T-helper 17 cell (primary cell): ENCODE data around the gene TBL1XR1. TPM values are rescaled to one million over a fixed set of nuclear protein-coding genes. Genes with fewer than 3 reads are reported as not detected.

Experiments used
- ATAC-seq: fragments of 150-1000 bp; cut with Tn5 transposase; 2 replicates; pipeline ENCODE4 v1.10.0; 2021; ENCODE audit warnings: mild to moderate bottlenecking, moderate library complexity
- DNase-seq, 3 donors: peaks; one replicate each; pipeline versions ENCODE4 v3.0.0 to v3.0.0-alpha.2; 2020 to 2021
- H3K9me3 ChIP-seq: one replicate; pipeline ENCODE4 v1.7.0; 2013; ENCODE audit warnings: low read length, mild to moderate bottlenecking; ENCODE audit not compliant: control insufficient read depth, poor library complexity, severe bottlenecking
- H3K27ac Mint-ChIP-seq: one replicate; pipeline ENCODE4 v1.8.0; 2022; ENCODE audit warnings: mild to moderate bottlenecking, moderate library complexity, mixed read lengths
- H3K27me3 Mint-ChIP-seq: one replicate; pipeline ENCODE4 v1.8.0; 2022; ENCODE audit warnings: mixed read lengths
- H3K36me3 Mint-ChIP-seq: one replicate; pipeline ENCODE4 v1.8.0; 2022; ENCODE audit warnings: low read depth, mixed read lengths
- H3K4me1 Mint-ChIP-seq: one replicate; pipeline ENCODE4 v1.8.0; 2022; ENCODE audit warnings: mild to moderate bottlenecking, mixed read lengths
- H3K4me3 Mint-ChIP-seq: one replicate; pipeline ENCODE4 v1.8.0; 2022; ENCODE audit warnings: mild to moderate bottlenecking, moderate library complexity, mixed read lengths
- total RNA-seq, 4 donors: library from RNA in 2 of 4; stranded (reverse) in 2 of 4; gene quantifications; one replicate each; pipeline ENCODE4 v1.2.3 and lab custom pipeline; 2022 to 2026

Gene TBL1XR1
- total RNA-seq, 2 donors from 2014 or later: 115 to 136 TPM

- no peak for ATAC-seq
- H3K9me3 ChIP-seq: no peaks in the 10 kb centered on the region
- Mint-ChIP-seq H3K27ac (peak overlapping the region; percentile 69), H3K4me3 (no peak overlapping the region), H3K36me3 (peaks cover 2% of the 10 kb centered on the region), H3K4me1 (peaks cover 37% of the 10 kb centered on the region), H3K27me3 (no peaks in the 10 kb centered on the region)
- no peak for DNase-seq
Observed at GRCh38 chr3:177065285-177066033, 131.8 kb downstream of the TBL1XR1 start.

GRCh38 chr3:177062052-177062732 is 135.1 kb downstream of the TBL1XR1 start:
- H3K9me3 ChIP-seq: no peaks in the 10 kb centered on the region
- no peak overlapping the region for H3K4me3 Mint-ChIP-seq
- peaks cover 2% of the 10 kb centered on the region for H3K36me3 Mint-ChIP-seq
- DNase-seq: no peak
- no peak overlapping the region for H3K27ac Mint-ChIP-seq
- H3K4me1 Mint-ChIP-seq: peaks cover 20% of the 10 kb centered on the region
- ATAC-seq: no peak
- H3K27me3 Mint-ChIP-seq: no peaks in the 10 kb centered on the region

GRCh38 chr3:177061369-177061768 is 135.9 kb downstream of the TBL1XR1 start:
- ATAC-seq (no peak), DNase-seq (no peak)
- no peaks in the 10 kb centered on the region for H3K27me3 Mint-ChIP-seq
- H3K27ac Mint-ChIP-seq: no peak overlapping the region
- peaks cover 17% of the 10 kb centered on the region for H3K4me1 Mint-ChIP-seq
- no peak overlapping the region for H3K4me3 Mint-ChIP-seq
- H3K9me3 ChIP-seq: no peaks in the 10 kb centered on the region
- peaks cover 2% of the 10 kb centered on the region for H3K36me3 Mint-ChIP-seq

- no peak overlapping the region for H3K27ac Mint-ChIP-seq
- H3K4me3 Mint-ChIP-seq: no peak overlapping the region
- peaks cover 2% of the 10 kb centered on the region for H3K36me3 Mint-ChIP-seq
- H3K4me1 Mint-ChIP-seq: peaks cover 14% of the 10 kb centered on the region
- ATAC-seq (no peak), DNase-seq (no peak)
- H3K27me3 Mint-ChIP-seq: no peaks in the 10 kb centered on the region
- H3K9me3 ChIP-seq: no peaks in the 10 kb centered on the region
Observed at GRCh38 chr3:177060492-177060891, 136.8 kb downstream of the TBL1XR1 start.

- H3K4me1 Mint-ChIP-seq: peaks cover 17% of the 10 kb centered on the region
- peak overlapping the region; percentile 27 for H3K27ac Mint-ChIP-seq
- no peaks in the 10 kb centered on the region for H3K9me3 ChIP-seq
- DNase-seq (no peak), ATAC-seq (no peak)
- H3K27me3 Mint-ChIP-seq: no peaks in the 10 kb centered on the region
- H3K36me3 Mint-ChIP-seq: peaks cover 2% of the 10 kb centered on the region
- no peak overlapping the region for H3K4me3 Mint-ChIP-seq
Observed at GRCh38 chr3:177058648-177059047, 138.6 kb downstream of the TBL1XR1 start.

GRCh38 chr3:177057768-177058167 is 139.5 kb downstream of the TBL1XR1 start:
- H3K4me1 Mint-ChIP-seq: peaks cover 17% of the 10 kb centered on the region
- DNase-seq: peak in 1 of 3 donors; percentile 8
- H3K27ac Mint-ChIP-seq: no peak overlapping the region
- H3K9me3 ChIP-seq: no peaks in the 10 kb centered on the region
- no peak overlapping the region for H3K4me3 Mint-ChIP-seq
- H3K27me3 Mint-ChIP-seq: no peaks in the 10 kb centered on the region
- ATAC-seq: peak; percentile 88
- peaks cover 2% of the 10 kb centered on the region for H3K36me3 Mint-ChIP-seq

- no peak overlapping the region for H3K4me3 Mint-ChIP-seq
- no peaks in the 10 kb centered on the region for H3K9me3 ChIP-seq
- peaks cover under 1% of the 10 kb centered on the region for H3K36me3 Mint-ChIP-seq
- peaks cover 15% of the 10 kb centered on the region for H3K4me1 Mint-ChIP-seq
- ATAC-seq (no peak), DNase-seq (no peak)
- no peak overlapping the region for H3K27ac Mint-ChIP-seq
- H3K27me3 Mint-ChIP-seq: no peaks in the 10 kb centered on the region
Observed at GRCh38 chr3:177056927-177057326, 140.4 kb downstream of the TBL1XR1 start.

- Mint-ChIP-seq H3K36me3 (no peaks in the 10 kb centered on the region), H3K27me3 (no peaks in the 10 kb centered on the region), H3K4me1 (peaks cover 14% of the 10 kb centered on the region), H3K4me3 (no peak overlapping the region), H3K27ac (peak overlapping the region; percentile 16)
- DNase-seq (no peak), ATAC-seq (no peak)
- no peaks in the 10 kb centered on the region for H3K9me3 ChIP-seq
Observed at GRCh38 chr3:177055605-177056571, 141.4 kb downstream of the TBL1XR1 start.

GRCh38 chr3:177053107-177053506 is 144.2 kb downstream of the TBL1XR1 start:
- ATAC-seq (no peak), DNase-seq (no peak)
- H3K27me3 Mint-ChIP-seq: no peaks in the 10 kb centered on the region
- H3K4me3 Mint-ChIP-seq: no peak overlapping the region
- H3K27ac Mint-ChIP-seq: peak overlapping the region; percentile 16
- peaks cover 4% of the 10 kb centered on the region for H3K36me3 Mint-ChIP-seq
- H3K9me3 ChIP-seq: no peaks in the 10 kb centered on the region
- peaks cover 9% of the 10 kb centered on the region for H3K4me1 Mint-ChIP-seq

GRCh38 chr3:177051411-177051810 is 145.9 kb downstream of the TBL1XR1 start:
- no peak overlapping the region for H3K27ac Mint-ChIP-seq
- H3K4me3 Mint-ChIP-seq: no peak overlapping the region
- H3K36me3 Mint-ChIP-seq: peaks cover 8% of the 10 kb centered on the region
- peaks cover 11% of the 10 kb centered on the region for H3K4me1 Mint-ChIP-seq
- DNase-seq (no peak), ATAC-seq (no peak)
- no peaks in the 10 kb centered on the region for H3K27me3 Mint-ChIP-seq
- no peaks in the 10 kb centered on the region for H3K9me3 ChIP-seq

- ATAC-seq (peak; percentile 86), DNase-seq (no peak)
- peaks cover 11% of the 10 kb centered on the region for H3K4me1 Mint-ChIP-seq
- H3K27ac Mint-ChIP-seq: no peak overlapping the region
- peaks cover 8% of the 10 kb centered on the region for H3K36me3 Mint-ChIP-seq
- H3K27me3 Mint-ChIP-seq: no peaks in the 10 kb centered on the region
- no peak overlapping the region for H3K4me3 Mint-ChIP-seq
- no peaks in the 10 kb centered on the region for H3K9me3 ChIP-seq
Observed at GRCh38 chr3:177050501-177051237, 146.6 kb downstream of the TBL1XR1 start.

- H3K4me1 Mint-ChIP-seq: peaks cover 18% of the 10 kb centered on the region
- no peak overlapping the region for H3K4me3 Mint-ChIP-seq
- no peak overlapping the region for H3K27ac Mint-ChIP-seq
- peaks cover 18% of the 10 kb centered on the region for H3K36me3 Mint-ChIP-seq
- DNase-seq: no peak
- H3K27me3 Mint-ChIP-seq: no peaks in the 10 kb centered on the region
- H3K9me3 ChIP-seq: no peaks in the 10 kb centered on the region
- ATAC-seq: no peak
Observed at GRCh38 chr3:177045767-177046166, 151.5 kb downstream of the TBL1XR1 start.
